Measurements from ENCODE around the gene SLC24A3.

- TF ChIP-seq ZNF565 (CRISPR knock-in tag; conservative IDR thresholded peaks at IDR 0.05; ENCODE audit: low read depth) (no peak), ARNTL (CRISPR knock-in tag; IDR thresholded peaks at IDR 0.05; ENCODE audit: borderline replicate concordance, low read depth) (no peak), TCF4 (CRISPR knock-in tag; IDR thresholded peaks at IDR 0.05; ENCODE audit: borderline replicate concordance) (no peak)
Measured at GRCh38 chr20:19498756-19499155, 286.3 kb downstream of the SLC24A3 start.
